ENCODE data around the gene HSD17B13. TPM values are rescaled to one million over a fixed set of nuclear protein-coding genes. Genes with fewer than 3 reads are reported as not detected.

The HSD17B13 gene
- total and polyA plus RNA-seq, 2 experiments from 2014 or later: 0.15 TPM; not detected in 1

GRCh38 chr4:87270825-87271224 is 51.9 kb downstream of the HSD17B13 start:
- H3K79me2 ChIP-seq (replicated peaks; ENCODE audit: insufficient read depth): no peaks in the 10 kb centered on the region
- H3K27ac Mint-ChIP-seq: peak overlapping the region; percentile 34; the same call in 1 of the 2 replicates
- no peaks in the 10 kb centered on the region for H3K9me2 ChIP-seq (ENCODE audit: insufficient read depth)
- no peaks in the 10 kb centered on the region for H3F3A ChIP-seq (replicated peaks; ENCODE audit: low read depth)
- peaks cover 3% of the 10 kb centered on the region; the same call in 2 of the 3 replicates for H3K4me1 Mint-ChIP-seq
- ATAC-seq (peak; percentile 85), DNase-seq (ENCODE audit: low spot score) (peak; percentile 41)
- H3K4me3 ChIP-seq: no peak overlapping the region
- TF ChIP-seq JUNB (IDR thresholded peaks at IDR 0.05; ENCODE audit: unreplicated experiment) (no peak), ZNF114 (CRISPR knock-in tag; IDR thresholded peaks at IDR 0.05) (no peak), CTCF (conservative IDR thresholded peaks at IDR 0.05; ENCODE audit: low read depth in 2 of 2) (no peak), EZH2phosphoT487 (IDR thresholded peaks at IDR 0.05; ENCODE audit: unreplicated experiment) (no peak), ZNF331 (CRISPR knock-in tag; IDR thresholded peaks at IDR 0.05; ENCODE audit: low read depth) (no peak), STAT1 (IDR thresholded peaks at IDR 0.05; ENCODE audit: unreplicated experiment) (no peak), EZH2 (IDR thresholded peaks at IDR 0.05; ENCODE audit: low read depth, unreplicated experiment) (no peak), NANOG (IDR thresholded peaks at IDR 0.05; ENCODE audit: borderline replicate concordance) (no peak), CREB1 (CRISPR knock-in tag; IDR thresholded peaks at IDR 0.05; ENCODE audit: low read depth) (no peak), ETS1 (IDR thresholded peaks at IDR 0.05) (no peak), REST (IDR thresholded peaks at IDR 0.05; ENCODE audit: unreplicated experiment) (no peak), POLR2AphosphoS5 (IDR thresholded peaks at IDR 0.05; ENCODE audit: low read depth) (no peak)
- TF ChIP-seq, protein P1, sequence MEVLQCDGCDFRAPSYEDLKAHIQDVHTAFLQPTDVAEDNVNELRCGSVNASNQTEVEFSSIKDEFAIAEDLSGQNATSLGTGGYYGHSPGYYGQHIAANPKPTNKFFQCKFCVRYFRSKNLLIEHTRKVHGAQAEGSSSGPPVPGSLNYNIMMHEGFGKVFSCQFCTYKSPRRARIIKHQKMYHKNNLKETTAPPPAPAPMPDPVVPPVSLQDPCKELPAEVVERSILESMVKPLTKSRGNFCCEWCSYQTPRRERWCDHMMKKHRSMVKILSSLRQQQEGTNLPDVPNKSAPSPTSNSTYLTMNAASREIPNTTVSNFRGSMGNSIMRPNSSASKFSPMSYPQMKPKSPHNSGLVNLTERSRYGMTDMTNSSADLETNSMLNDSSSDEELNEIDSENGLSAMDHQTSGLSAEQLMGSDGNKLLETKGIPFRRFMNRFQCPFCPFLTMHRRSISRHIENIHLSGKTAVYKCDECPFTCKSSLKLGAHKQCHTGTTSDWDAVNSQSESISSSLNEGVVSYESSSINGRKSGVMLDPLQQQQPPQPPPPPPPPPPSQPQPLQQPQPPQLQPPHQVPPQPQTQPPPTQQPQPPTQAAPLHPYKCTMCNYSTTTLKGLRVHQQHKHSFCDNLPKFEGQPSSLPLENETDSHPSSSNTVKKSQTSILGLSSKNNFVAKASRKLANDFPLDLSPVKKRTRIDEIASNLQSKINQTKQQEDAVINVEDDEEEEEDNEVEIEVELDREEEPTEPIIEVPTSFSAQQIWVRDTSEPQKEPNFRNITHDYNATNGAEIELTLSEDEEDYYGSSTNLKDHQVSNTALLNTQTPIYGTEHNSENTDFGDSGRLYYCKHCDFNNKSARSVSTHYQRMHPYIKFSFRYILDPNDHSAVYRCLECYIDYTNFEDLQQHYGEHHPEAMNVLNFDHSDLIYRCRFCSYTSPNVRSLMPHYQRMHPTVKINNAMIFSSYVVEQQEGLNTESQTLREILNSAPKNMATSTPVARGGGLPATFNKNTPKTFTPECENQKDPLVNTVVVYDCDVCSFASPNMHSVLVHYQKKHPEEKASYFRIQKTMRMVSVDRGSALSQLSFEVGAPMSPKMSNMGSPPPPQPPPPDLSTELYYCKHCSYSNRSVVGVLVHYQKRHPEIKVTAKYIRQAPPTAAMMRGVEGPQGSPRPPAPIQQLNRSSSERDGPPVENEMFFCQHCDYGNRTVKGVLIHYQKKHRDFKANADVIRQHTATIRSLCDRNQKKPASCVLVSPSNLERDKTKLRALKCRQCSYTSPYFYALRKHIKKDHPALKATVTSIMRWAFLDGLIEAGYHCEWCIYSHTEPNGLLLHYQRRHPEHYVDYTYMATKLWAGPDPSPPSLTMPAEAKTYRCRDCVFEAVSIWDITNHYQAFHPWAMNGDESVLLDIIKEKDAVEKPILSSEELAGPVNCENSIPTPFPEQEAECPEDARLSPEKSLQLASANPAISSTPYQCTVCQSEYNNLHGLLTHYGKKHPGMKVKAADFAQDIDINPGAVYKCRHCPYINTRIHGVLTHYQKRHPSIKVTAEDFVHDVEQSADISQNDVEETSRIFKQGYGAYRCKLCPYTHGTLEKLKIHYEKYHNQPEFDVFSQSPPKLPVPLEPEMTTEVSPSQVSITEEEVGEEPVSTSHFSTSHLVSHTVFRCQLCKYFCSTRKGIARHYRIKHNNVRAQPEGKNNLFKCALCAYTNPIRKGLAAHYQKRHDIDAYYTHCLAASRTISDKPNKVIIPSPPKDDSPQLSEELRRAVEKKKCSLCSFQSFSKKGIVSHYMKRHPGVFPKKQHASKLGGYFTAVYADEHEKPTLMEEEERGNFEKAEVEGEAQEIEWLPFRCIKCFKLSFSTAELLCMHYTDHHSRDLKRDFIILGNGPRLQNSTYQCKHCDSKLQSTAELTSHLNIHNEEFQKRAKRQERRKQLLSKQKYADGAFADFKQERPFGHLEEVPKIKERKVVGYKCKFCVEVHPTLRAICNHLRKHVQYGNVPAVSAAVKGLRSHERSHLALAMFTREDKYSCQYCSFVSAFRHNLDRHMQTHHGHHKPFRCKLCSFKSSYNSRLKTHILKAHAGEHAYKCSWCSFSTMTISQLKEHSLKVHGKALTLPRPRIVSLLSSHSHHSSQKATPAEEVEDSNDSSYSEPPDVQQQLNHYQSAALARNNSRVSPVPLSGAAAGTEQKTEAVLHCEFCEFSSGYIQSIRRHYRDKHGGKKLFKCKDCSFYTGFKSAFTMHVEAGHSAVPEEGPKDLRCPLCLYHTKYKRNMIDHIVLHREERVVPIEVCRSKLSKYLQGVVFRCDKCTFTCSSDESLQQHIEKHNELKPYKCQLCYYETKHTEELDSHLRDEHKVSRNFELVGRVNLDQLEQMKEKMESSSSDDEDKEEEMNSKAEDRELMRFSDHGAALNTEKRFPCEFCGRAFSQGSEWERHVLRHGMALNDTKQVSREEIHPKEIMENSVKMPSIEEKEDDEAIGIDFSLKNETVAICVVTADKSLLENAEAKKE (CRISPR knock-in tag; IDR thresholded peaks at IDR 0.05): no peak
- H2AFZ ChIP-seq: peak overlapping the region; percentile 75
- H3K27me3 Mint-ChIP-seq (ENCODE audit: insufficient read depth, low read depth, poor library complexity): no peaks in the 10 kb centered on the region
- no peaks in the 10 kb centered on the region for H4K20me1 ChIP-seq (replicated peaks; ENCODE audit: insufficient read depth)
- H3K36me3 ChIP-seq (ENCODE audit: insufficient read depth): no peaks in the 10 kb centered on the region
- H3K9me3 Mint-ChIP-seq: no peaks in the 10 kb centered on the region
- H3K4me2 ChIP-seq: no peak overlapping the region
- no peaks in the 10 kb centered on the region for H3K36me3 Mint-ChIP-seq (ENCODE audit: low read depth)
- H3K27me3 ChIP-seq (ENCODE audit: insufficient read depth): no peaks in the 10 kb centered on the region
- H3K4me3 Mint-ChIP-seq: no peak overlapping the region
- no peak overlapping the region for H3K27ac ChIP-seq (ENCODE audit: low read depth)
- H3K4me1 ChIP-seq (ENCODE audit: insufficient read depth): no peaks in the 10 kb centered on the region; the same call in 1 of the 2 replicates
